22Rv1 (cell line): ENCODE data around the gene CRHR1.

Experiments used
- H3K27ac ChIP-seq: fragments of 450-650 bp; 2 replicates; pipeline ENCODE4 v1.5.1; 2017
- CTCF ChIP-seq: fragments of 450-650 bp; IDR thresholded peaks from 2 replicates; pipeline ENCODE4 v1.5.1; 2017; ENCODE audit warnings: mild to moderate bottlenecking
- ZFX ChIP-seq: fragments of 450-650 bp; IDR thresholded peaks from 2 replicates; pipeline ENCODE4 v1.6.1; 2017; ENCODE audit warnings: antibody characterized with exemption, borderline replicate concordance

CRHR1 gene

GRCh38 chr17:45752246-45752645, 31.9 kb upstream of the CRHR1 start:
- TF ChIP-seq ZFX, result no peak
- no peak for TF ChIP-seq CTCF
- no peak overlapping the region for H3K27ac ChIP-seq

- TF ChIP-seq CTCF (no peak), ZFX (no peak)
Measured at GRCh38 chr17:45753645-45754225, 30.4 kb upstream of the CRHR1 start.

GRCh38 chr17:45755050-45755449, 29.1 kb upstream of the CRHR1 start:
- TF ChIP-seq CTCF, result no peak
- no peak for TF ChIP-seq ZFX

More at GRCh38 chr17:45753645-45754225, 30.4 kb upstream of the CRHR1 start:
- no peak overlapping the region for H3K27ac ChIP-seq

GRCh38 chr17:45756266-45756991, 27.7 kb upstream of the CRHR1 start:
- H3K27ac ChIP-seq, result no peak overlapping the region
- TF ChIP-seq ZFX (no peak), CTCF (no peak)

More at GRCh38 chr17:45755050-45755449, 29.1 kb upstream of the CRHR1 start:
- no peak overlapping the region for H3K27ac ChIP-seq

- no peak overlapping the region for H3K27ac ChIP-seq
- TF ChIP-seq CTCF (no peak), ZFX (no peak)
Measured at GRCh38 chr17:45757431-45758218, 26.5 kb upstream of the CRHR1 start.

- TF ChIP-seq ZFX (no peak), CTCF (no peak)
- H3K27ac ChIP-seq, result no peak overlapping the region
Measured at GRCh38 chr17:45758544-45758943, 25.6 kb upstream of the CRHR1 start.
